ENCODE data around the gene PAXX. TPM values are rescaled to one million over a fixed set of nuclear protein-coding genes. Genes with fewer than 3 reads are reported as not detected.

Gene PAXX
- total and polyA plus RNA-seq, 9 of the 15 experiments (the other 6 are each of a cell fraction or from before 2014, with no cell fraction given), result 1.2 to 175 (median 38.5) TPM

DNA sequence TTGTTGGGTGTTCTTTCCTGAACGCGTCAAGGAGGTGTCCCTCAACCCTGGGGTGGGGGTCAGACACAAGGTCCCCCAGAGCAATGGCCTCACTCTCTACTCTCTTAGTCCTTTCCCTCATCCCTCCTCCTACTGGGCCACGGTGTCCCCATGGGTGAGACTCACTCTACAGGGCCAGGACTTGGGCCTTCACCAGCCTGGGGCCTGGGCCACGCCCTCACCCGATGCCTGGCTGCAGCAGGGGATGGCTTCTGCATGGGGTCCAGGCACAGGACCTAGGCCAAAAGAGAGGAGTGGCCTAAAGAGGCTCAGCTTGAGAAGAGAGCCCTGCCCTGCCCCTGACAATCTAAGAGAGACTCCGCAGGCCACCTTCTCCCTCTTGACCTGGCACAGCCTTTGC lies 34.3 kb upstream of the PAXX start (continued):
- TF ChIP-seq TBP (optimal IDR thresholded peaks at IDR 0.05; ENCODE audit: low read depth, low read length) (no peak), HDAC8 (tag; IDR thresholded peaks at IDR 0.05) (no peak), HCFC1 (IDR thresholded peaks at IDR 0.05; ENCODE audit: low read depth, low read length) (no peak)

DNA sequence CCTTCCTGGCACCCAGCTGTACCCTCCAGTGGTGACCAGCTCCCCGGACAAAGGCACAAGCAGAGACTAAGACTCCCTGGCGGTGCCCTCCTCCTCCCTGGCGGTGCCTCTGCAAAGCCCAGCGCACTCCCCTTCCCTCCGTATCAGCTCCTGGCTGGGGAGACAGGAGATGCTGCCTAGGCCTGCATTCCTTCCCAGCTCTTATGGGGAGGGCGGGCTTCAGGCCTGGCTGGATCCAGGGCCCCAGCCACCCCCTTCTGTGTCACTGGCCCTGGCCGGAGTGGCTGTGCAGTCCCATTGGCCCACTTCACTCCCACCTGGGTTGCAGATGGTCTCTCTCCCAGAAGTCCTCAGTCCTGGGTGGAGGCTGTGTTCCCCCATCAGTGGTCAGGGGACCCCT lies 33.7 kb upstream of the PAXX start:
- peaks cover 7 to 72% of the 10 kb centered on the region in 2 experiments; a peak in 3 of 5 replicates for H3K4me1 ChIP-seq (replicated peaks in 1 of 2; ENCODE audit: control insufficient read depth in 2 of 2, insufficient read depth in 2 of 2, low read length in 2 of 2)
- BruUV-seq (replicated peaks), result no TSS peak
- H3K36me3 ChIP-seq (ENCODE audit: control insufficient read depth, insufficient read depth, low read length), result no peaks in the 10 kb centered on the region
- peak overlapping the region in 1 of 2 experiments; percentile 76; a peak in 2 of 4 replicates for H3K9ac ChIP-seq (ENCODE audit: insufficient read depth in 1 of 2, low read depth in 2 of 2, low read length in 2 of 2)
- in situ Hi-C loops (cut with MboI), result no loop called here
- no peak overlapping the region for H3K4me3 ChIP-seq
- CTCF ChIA-PET (ENCODE audit: low intra/inter-chr PET ratio), result no interaction called here
- H4K20me1 ChIP-seq (replicated peaks; ENCODE audit: control insufficient read depth, insufficient read depth, low read length), result 0 out of 2 replicates have a peak, but pooled peaks cover 4% of the 10 kb centered on the region
- no peak overlapping the region for H3K4me2 ChIP-seq (ENCODE audit: insufficient read depth, low read length)
- intact Hi-C loops (cut with micrococcal nuclease), result no loop called here
- ATAC-seq (no peak), FAIRE-seq (no peak), DNase-seq (ENCODE audit: extremely low read depth in 1 of 4, low spot score in 3 of 4) (no peak)
- peaks cover 2 to 7% of the 10 kb centered on the region in 2 experiments; a peak in 3 of 5 replicates for H3K27me3 ChIP-seq (ENCODE audit: control insufficient read depth in 2 of 2, insufficient read depth in 2 of 2, low read length in 2 of 2)
- H3K79me2 ChIP-seq (ENCODE audit: control insufficient read depth, insufficient read depth, low read length), result no peaks in the 10 kb centered on the region
- 32% methylated on average over 7 of the region's 7 CpGs for WGBS (ENCODE audit: insufficient coverage, low coverage, missing lambda C conversion rate)
- H2AFZ ChIP-seq (ENCODE audit: low read depth, low read length), result no peak overlapping the region
- H3K9me1 ChIP-seq (ENCODE audit: control insufficient read depth, insufficient read depth, low read length), result no peaks in the 10 kb centered on the region
- H3K9me3 ChIP-seq (replicated peaks; ENCODE audit: control insufficient read depth, insufficient read depth, low read depth, low read length), result no peaks in the 10 kb centered on the region
- H3K27ac ChIP-seq (ENCODE audit: extremely low read depth, low read depth, low read length), result no peak overlapping the region
- POLR2A ChIA-PET, result interaction anchor here (0.6 to 0.7 kb wide), 2 partner anchors 23 to 100 kb away, joined by 3 to 6 read pairs; no protein-coding TSS in a partner anchor
- TF ChIP-seq HNRNPLL (IDR thresholded peaks at IDR 0.05; ENCODE audit: low read depth, low read length, poor library complexity, severe bottlenecking) (no peak), TAF7 (tag; IDR thresholded peaks at IDR 0.05) (no peak), BRD9 (IDR thresholded peaks at IDR 0.05; ENCODE audit: low read depth, partially characterized antibody) (no peak), LEF1 (IDR thresholded peaks at IDR 0.05) (no peak), ZNF282 (CRISPR knock-in tag; IDR thresholded peaks at IDR 0.05) (no peak), ZNF696 (CRISPR knock-in tag; conservative IDR thresholded peaks at IDR 0.05) (no peak), ZBED1 (IDR thresholded peaks at IDR 0.05) (no peak), YY1 (IDR thresholded peaks at IDR 0.05; ENCODE audit: borderline replicate concordance in 1 of 3, control insufficient read depth in 1 of 3, extremely low read depth in 1 of 3, insufficient read depth in 3 of 3, insufficient read length in 1 of 3, insufficient replicate concordance in 2 of 3, low read depth in 1 of 3, low read length in 2 of 3) (no peak), EHMT2 (IDR thresholded peaks at IDR 0.05) (no peak), ZNF589 (CRISPR knock-in tag; IDR thresholded peaks at IDR 0.05; ENCODE audit: low read depth) (no peak)
- TF ChIP-seq, protein P1, sequence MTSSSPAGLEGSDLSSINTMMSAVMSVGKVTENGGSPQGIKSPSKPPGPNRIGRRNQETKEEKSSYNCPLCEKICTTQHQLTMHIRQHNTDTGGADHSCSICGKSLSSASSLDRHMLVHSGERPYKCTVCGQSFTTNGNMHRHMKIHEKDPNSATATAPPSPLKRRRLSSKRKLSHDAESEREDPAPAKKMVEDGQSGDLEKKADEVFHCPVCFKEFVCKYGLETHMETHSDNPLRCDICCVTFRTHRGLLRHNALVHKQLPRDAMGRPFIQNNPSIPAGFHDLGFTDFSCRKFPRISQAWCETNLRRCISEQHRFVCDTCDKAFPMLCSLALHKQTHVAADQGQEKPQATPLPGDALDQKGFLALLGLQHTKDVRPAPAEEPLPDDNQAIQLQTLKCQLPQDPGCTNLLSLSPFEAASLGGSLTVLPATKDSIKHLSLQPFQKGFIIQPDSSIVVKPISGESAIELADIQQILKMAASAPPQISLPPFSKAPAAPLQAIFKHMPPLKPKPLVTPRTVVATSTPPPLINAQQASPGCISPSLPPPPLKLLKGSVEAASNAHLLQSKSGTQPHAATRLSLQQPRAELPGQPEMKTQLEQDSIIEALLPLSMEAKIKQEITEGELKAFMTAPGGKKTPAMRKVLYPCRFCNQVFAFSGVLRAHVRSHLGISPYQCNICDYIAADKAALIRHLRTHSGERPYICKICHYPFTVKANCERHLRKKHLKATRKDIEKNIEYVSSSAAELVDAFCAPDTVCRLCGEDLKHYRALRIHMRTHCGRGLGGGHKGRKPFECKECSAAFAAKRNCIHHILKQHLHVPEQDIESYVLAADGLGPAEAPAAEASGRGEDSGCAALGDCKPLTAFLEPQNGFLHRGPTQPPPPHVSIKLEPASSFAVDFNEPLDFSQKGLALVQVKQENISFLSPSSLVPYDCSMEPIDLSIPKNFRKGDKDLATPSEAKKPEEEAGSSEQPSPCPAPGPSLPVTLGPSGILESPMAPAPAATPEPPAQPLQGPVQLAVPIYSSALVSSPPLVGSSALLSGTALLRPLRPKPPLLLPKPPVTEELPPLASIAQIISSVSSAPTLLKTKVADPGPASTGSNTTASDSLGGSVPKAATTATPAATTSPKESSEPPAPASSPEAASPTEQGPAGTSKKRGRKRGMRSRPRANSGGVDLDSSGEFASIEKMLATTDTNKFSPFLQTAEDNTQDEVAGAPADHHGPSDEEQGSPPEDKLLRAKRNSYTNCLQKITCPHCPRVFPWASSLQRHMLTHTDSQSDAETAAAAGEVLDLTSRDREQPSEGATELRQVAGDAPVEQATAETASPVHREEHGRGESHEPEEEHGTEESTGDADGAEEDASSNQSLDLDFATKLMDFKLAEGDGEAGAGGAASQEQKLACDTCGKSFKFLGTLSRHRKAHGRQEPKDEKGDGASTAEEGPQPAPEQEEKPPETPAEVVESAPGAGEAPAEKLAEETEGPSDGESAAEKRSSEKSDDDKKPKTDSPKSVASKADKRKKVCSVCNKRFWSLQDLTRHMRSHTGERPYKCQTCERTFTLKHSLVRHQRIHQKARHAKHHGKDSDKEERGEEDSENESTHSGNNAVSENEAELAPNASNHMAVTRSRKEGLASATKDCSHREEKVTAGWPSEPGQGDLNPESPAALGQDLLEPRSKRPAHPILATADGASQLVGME (CRISPR knock-in tag; IDR thresholded peaks at IDR 0.05), result no peak
- TF ChIP-seq, protein P2, sequence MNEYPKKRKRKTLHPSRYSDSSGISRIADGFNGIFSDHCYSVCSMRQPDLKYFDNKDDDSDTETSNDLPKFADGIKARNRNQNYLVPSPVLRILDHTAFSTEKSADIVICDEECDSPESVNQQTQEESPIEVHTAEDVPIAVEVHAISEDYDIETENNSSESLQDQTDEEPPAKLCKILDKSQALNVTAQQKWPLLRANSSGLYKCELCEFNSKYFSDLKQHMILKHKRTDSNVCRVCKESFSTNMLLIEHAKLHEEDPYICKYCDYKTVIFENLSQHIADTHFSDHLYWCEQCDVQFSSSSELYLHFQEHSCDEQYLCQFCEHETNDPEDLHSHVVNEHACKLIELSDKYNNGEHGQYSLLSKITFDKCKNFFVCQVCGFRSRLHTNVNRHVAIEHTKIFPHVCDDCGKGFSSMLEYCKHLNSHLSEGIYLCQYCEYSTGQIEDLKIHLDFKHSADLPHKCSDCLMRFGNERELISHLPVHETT (CRISPR knock-in tag; conservative IDR thresholded peaks at IDR 0.05 in 1 of 2, IDR thresholded peaks at IDR 0.05 in 1 of 2), result no peak

All from K562 (cell line).